GM21390 (cell line): ENCODE measurements around the gene ATP2B3.

Experiments
- ATAC-seq: cut with Tn5 transposase; IDR thresholded peaks from one replicate; pipeline ENCODE4 v1.9.1; 2021; ENCODE audit not compliant: unreplicated experiment

Gene ATP2B3

DNA sequence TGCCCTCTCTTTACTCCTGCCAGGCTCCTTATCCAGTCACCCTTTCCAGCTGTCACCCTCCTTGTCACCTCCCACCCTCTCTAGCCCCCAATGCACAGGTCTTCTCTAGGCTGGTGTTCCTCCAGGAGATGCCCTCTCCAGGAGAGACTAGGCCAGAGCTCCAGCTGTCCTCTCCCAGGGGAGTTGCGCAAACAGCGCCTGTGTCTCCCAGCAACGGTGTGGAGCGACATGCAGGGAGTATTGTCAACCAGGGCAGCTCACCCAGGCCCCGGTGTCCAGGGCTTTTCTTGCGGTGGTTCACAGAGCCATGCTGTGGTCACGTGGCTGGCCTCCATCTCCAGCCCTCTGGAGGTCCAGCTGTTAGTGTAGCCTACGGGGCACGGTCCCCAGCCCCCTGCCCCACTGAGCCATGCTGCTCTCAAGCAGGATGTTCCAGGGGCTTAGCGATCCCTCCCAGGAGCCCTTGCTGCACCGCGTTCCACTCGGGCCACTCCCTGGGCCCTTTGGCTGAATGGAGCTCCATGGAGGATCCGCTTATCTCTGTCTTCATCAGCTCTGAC is 46.7 kb downstream of the ATP2B3 start:
- no peak for ATAC-seq

DNA sequence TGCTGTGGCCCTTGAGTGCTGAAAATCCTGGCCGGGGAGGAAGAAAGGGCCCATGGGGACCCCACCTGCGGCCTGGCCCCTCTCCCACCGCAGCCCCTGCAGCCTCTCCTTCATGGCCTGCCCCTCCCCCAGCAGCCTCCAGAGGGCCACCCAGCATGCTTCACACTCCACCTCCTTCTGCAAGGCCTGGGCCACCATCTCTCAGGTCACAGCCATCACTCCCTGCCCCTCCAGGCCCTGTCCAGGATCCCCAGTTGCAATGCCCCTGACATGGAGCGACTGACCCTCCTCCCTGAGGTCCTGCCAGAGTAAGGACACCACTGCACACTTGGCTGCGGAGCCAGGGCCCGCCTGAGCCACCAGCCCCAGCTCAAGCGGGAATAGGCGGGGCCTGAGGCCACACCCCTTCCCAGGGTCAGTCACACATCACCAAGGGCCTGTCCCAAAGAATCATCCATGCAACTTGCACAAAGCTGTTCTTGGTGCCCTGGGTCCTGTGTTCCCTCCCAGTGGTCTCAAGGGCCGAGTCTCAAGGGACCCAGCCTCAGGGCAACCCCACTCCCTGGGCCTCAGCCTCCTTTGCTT is 48.6 kb downstream of the ATP2B3 start:
- no peak for ATAC-seq

DNA sequence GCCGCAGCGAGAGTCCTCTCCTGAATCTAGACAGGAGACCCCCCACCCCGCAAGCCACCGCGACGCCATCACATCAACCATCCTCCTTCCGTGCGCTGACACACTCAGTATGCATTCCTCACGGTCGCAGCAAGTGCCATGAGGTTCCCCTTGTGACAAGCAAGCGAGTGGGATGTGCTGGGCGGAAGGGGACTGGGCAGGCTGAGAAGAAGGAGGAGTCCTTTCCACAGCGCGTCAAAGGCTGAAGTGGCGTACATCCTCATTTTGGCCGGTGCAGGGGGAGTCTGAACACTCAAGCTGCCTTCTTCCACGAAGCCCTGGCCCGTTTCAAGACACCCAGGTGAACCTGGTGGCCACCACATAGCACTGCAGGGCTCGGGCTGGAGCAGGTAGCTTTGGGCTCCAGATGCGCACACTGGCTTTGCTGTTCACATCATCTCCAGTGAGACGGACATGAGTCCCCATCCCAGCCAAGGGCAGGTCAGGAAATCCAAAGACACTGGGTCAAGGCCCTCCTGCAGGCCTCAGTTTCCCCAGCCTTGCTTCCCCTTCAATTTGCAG is 51.1 kb downstream of the ATP2B3 start:
- ATAC-seq: no peak

DNA sequence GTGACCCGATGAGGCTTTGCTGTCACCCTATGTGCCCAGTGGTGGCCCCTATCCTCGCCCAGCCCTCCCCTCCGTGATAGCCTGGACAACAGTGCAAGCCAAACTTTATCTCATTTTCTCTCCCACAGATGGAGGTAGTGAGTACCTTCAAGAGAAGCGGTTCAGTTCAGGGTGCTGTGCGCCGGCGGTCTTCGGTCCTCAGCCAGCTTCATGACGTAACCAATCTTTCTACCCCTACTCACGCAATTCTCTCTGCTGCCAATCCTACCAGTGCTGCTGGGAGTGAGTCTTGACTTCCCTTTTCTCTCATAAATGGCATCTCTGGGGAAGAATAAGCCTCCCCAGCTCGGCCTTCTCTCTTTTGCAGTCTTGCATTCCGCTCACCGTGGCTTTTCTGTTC is 52.0 kb downstream of the ATP2B3 start:
- ATAC-seq: no peak

DNA sequence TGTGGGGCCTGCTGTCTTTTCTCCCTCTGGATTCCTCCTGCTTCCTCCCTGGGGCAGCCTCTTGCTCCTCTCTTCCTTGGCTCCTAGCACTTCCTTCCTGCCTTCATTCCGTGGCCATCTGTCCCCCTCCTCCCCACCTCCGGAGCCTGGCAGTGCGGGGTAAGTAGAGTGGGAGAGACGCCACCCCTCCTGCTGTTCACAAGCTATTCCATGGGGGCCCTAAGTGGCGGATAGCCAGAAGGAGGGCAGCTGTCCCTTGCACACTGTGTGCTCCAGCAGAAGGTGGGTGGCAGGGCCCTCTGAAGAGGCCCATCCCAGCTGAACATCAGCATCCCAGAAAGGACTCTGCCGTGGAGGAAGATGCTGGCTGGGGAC is 54.1 kb downstream of the ATP2B3 start:
- no peak for ATAC-seq

DNA sequence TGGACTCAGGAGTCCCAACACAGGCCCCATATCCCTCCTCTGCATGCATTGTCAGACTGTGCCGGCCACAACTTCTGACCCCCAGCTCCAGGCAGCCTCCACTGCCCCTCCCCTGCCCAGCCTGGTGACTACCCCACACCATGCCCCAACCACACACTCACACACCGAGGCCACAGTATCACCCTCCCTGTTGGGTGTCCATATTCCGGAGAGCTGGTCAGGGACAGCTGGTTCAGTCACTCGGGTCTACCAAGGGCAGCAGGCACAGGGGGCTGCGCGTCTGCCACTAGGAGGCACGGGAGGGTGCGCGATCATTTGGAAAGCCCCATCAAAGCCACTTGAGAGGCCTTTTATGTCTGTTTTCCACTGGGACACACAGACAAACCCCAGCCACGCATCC is 55.2 kb downstream of the ATP2B3 start:
- ATAC-seq: no peak

DNA sequence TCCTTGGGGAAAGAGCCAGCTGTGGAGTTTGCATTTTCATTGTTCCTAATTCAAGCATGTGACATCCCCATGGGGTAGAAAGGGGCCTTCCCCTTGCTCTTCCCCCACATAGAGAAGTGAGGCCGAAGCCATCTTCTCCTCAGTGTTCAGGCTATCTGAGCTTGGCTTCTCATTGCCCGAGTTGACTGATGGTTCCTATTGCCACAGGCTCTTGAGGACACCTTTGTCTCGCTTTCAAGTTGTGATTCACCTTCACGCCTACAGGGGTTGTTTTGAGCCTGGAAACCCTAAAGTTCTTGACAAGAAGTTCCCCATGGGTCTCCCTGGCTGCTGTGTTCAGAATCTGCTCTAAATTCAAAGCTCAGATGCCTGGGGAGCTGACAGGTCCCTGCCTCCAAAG is 56.5 kb downstream of the ATP2B3 start:
- no peak for ATAC-seq

DNA sequence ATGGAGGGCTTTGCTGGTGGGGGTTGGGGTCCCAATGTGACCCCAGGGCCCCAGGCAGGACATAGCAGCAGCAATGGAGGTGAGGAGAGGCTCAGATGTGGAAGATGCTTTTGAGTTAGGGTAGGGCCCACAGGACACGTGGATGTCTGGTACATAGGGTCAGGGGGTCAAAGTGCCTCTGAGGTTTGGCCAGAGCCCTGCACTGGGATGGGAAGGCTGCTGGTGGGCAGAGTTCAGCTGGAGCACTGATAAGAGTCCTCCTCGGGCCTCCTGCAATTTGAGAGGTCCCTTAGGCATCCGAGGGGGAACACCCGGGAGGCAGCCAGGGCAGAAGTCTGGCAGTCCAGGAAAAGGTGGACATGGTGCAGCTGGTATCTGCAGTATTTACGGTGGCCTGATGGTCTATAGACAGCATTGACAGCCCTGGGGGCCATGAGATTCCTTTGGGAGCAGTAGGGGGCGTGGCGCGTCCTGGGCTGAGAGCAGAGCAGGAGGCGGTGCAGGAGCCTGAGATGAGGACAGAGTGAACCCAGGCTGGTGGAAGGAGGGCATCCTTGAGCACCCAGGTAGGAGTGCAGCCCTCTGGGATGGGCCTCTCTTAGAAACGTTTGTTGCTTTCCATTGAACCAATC is 58.9 kb downstream of the ATP2B3 start:
- no peak for ATAC-seq

DNA sequence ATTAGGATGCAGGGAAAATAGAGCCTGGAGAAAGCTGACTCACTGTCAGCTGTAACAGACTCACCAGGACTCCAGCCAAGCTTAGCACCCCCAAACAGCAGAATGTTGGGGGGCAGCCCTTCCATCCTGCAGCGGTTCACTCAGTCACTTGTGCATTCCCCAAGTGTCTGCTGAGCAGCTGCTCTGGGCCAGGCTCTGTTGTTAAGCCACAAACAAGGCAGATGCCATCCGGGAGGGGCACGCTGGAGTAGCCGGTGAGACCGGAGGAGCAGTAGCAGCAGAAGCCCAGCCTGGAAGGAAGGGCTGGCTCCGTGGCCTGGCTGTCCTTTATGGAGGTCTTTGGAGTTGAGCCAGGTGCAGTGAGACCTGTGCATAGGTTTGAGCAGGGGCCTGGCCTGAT is 59.5 kb downstream of the ATP2B3 start:
- ATAC-seq: no peak

DNA sequence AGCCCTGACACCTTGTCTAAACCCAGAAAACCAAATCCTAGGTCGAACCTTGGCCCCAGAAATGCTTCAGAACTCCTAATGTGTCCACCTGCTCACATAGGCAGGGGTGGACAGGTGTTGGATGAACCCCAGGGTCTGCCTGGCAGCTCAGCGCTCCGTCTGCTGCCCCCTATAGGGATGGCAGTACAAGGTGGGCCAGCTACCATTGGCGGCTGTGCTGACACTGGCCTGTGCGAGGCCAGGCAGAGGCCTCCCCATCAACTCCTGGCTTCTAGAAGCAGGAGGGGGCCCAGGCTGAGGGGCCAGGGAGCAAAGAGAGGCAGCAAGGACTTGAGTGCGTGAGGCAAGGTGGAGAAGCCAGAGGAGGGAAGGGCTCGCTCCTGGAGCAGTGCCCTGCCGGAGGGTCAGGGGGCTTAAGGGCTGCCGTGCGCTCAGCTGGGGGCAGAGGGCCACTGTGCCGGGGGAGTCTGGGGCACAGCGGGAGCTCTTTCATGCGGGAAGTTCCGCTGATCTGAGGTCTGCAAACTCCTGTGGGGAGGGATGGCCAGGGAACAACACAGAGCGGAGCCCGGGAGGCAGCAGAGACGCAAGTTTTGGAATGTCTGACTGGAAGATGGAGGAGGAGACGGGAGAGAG is 60.9 kb downstream of the ATP2B3 start:
- no peak for ATAC-seq

DNA sequence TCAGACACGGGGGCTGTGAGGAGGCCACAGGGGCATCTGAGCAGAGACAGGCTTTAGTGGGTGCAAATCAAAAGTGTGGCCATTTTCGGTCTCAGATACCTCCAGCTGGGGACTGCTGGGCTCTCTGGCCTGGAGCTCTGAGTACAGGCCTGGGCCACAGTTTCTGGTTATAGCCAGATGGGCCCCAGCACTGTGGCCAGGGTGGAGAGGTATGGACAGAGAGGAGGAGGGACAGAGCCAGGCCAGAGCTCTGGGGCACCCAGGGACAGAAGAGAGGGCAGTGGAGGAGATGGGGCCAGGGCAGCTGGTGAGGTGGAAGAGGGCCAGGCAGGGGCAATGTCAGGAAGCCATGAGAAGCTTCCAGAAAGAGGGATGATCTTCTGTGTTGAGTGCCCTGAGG is 61.4 kb downstream of the ATP2B3 start:
- no peak for ATAC-seq

DNA sequence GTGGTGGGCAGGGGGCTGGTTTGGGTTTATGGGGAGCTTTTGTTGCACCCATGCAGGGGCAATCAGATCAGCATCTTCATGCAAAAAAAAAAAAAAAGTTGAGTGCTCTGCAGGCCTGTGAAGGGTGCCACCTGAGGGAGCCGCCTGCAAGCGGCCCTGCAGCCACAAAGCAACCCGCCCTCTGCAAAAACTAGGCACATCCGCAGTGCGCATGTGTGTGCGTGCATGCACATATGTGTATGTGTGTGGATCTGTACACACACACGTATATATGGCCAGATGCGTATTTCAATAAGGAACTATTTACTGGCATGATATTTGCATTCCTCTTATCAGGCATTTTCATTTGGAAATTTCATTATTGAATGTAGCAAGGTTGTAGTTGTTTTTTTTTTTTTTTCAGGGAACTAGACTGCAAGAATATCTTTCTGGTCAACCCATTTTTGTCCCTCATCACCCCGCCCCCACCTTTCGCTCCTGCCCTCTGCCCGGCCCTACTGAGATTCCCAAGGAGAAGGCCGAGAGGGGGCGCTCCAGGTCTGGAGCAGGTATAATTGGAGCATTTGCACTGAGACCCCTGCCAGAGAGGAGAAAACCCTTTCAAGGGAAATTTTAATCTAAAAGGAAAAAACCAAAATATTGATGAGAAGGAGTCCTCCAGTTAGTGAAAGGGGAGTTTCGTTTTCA is 63.4 kb downstream of the ATP2B3 start:
- ATAC-seq: no peak

DNA sequence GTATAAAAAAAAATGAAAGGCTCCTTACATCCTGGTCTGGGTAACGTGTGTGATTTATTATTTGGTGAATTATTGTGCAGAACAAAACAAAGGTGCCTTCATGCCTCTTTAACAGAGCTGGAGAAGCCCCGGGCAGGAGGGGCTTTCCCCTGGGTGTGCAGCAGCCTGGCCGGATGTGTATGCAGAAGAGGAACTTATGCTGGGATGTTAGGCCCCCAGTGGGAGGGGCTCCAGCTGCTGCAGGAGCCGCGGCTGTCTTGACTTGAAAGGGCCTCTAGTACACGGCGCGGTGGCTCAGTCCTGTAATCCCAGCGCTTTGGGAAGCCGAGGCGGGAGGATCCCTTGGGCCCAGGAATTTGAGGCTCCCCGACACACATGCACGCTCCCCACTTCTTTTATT is 65.5 kb downstream of the ATP2B3 start:
- peak; percentile 100 for ATAC-seq

DNA sequence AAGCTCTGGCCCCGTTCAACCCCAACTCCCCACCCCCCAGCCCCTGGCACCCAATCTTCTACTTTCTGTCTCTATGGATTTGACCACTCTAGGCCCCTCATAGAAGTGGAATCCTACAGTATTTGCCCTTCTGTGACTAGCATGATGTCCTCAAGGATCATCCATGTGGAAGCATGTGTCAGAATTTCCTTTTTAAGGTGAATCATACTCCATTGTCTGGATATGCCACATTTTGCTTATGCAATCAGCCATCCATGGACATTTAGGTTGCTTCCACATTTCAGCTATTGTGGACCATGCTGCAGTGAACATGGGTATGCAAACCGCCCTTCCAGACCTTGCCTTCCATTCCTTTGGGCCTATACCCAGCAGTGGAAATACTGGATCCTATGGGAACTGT is 66.0 kb downstream of the ATP2B3 start:
- no peak for ATAC-seq

DNA sequence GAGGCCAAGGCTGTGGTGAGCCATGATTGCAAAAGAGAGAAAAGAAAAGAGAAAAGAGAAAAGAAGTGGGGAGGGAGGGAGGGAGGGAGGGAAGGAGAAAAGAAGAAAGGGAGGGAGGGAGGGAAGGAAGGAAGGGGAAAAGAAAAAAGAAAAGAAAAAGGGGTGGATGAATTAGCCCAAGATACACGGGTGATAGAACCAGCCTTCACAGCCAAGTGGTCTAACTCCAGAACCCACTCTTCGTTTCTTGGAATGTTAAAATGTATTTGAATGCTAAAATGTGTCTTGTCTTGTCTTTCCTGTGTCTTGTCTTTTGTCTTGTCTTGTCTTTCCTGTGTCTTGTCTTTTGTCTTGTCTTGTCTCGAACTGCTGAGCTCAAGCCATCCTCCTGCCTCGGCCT is 68.4 kb downstream of the ATP2B3 start:
- no peak for ATAC-seq

DNA sequence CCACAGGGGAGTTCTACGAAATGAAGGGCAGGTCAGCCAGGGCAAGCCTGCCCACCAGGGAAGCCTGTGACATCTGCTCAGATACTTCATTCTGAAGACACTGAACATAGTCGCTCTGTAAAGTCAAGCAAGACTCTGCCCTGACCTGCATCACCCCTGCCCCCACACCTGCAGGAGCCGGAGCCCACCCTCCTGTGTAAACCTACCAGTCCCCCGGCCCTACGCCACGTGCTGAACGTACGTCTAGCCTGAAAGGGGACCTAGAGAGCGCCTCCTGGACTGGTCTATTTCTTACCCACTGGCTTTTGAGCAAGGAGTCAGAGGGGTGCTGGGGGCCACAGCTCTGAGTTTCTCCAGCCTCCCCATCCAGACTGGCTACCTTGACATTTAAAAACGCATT is 69.9 kb downstream of the ATP2B3 start:
- ATAC-seq: no peak

DNA sequence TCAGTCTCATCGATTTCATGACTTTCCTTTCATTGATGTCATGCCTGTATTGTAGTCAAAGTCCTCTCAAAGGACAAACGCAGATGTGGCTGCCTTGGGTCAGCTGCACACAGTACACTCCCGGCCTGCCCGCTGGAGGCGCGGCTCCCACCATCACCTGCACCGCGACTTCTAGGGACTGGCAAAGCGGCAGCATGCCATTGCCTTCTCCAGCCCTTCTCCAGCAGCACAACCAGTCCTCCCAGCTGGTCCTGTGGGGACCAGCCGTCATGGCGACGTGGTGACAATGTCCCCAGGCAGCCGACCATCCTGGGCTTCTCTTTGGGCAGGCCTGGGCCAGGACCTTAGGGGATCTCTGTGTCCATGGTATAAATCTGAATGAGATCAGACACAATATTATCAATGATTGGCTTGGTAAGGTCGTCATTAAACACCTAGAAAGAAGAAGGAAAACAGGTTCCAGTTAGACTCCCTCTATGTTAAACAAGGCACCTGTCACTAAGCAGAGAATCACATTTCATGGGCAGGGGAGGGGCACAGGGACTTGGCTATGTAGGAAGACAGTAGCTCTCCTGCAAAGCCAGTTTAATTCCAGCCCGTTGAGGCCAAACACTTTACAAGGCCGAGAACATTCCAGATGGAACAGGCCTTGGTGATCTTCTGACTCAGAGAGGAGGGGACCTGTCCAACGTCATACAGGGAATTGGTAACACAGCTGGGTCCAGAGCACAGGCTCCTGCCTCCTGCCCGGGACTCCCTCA is 70.8 kb downstream of the ATP2B3 start:
- ATAC-seq: no peak

DNA sequence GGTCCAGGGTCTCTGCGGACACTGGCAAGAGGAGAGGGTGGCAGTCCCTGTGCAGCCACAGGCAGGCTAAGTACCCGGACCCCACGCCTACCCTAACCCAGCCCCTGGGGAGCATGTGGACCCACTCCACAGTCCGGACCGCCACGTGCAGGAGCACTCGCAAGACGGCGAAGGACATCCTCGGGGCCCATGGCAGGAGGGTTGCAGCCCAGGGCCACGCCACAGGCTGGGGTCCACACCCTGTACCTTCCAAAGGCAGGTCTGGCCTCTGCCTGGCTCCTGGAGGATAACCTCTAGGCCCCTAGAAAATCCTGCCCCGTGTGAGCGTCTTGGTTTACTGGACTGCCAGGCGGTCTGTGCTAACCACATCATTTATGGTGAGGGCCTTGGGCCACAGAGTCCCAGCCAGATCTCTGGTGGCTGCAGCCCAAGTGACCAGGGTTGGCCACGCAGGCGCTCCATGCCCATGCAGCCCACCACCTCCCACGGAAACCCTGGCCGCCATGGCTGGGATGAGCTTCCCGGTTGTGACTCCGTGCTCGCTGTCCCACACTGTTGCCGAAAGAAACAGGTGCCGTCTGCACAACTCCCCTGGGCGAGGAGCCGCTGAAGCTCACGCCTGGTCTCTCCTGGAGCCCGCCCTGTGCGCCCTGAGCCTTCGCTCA is 71.5 kb downstream of the ATP2B3 start:
- no peak for ATAC-seq

DNA sequence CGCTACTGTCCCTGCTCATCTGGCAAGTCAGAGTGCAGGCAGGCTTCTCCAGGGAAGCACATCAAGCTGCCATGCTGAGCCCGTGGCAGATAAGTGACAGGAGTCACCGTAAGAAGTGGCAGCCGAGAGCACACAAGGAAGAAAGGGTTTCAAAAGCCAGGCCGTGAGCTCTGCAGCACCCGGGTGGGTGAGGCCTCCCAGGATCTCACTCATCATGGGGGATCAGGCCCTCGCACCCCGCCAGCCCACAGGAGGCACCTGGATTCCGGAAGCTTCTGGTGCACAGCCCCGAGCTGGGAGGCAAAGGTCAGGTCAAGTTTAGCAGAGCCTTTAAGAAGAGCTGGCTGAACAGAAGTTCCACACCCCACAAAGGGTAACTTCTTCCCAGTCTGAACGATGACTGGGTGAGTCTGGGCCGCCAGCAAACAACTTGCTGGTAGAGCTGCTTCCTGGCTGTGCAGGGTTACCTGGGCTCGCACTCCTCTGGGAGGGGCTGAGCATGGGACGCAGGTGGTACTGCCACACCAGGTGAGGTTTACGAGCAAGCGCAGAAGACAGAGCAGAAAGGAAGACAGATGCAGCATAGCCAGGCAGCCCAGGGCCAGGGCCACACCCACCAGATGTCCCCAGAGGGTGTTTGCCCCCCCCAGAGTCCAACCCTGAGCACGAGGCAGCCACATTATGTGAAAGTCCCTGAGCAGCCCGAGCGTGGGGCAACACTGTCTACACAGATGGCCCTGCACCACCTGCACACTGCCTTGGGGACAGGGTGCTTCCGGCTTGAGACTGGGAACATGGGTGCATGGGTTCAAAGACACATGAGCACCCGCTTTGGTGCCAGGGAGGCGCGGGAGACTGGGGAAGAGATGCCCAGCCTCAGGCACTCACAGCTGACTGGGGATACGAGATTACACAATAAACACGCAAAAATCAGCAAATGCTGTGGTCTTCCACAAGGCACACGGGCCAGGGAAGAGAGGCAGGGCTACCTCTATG is 73.8 kb downstream of the ATP2B3 start:
- no peak for ATAC-seq
